ENCODE results near the gene ACP1. TPM values are rescaled to one million over a fixed set of nuclear protein-coding genes. Genes with fewer than 3 reads are reported as not detected.

The ACP1 gene
- total RNA-seq, 1 donor, result 71.7 TPM

DNA sequence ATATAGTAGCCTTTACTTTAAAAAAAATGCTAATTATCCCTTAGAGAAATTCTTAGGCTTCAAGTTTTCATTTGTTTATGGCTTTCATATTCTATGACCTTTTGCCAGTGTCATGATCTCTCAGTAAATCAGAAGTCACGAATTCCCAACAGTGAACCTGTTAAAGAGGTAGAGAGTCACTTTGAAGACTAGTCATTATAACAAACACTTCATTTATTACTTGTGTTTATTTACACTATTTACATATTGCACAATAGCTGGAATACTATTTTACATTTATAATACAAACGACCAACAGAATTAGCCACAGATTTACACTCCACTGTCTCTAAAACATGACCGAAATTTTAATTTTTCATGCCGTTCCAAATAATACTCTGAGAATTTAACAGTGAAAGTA, 14.6 kb downstream of the ACP1 start:
- H3K4me3 ChIP-seq (ENCODE audit: low read depth, low read length), result no peak overlapping the region
- TF ChIP-seq CTCF (IDR thresholded peaks at IDR 0.05; ENCODE audit: insufficient read depth, low read depth, low read length), result no peak
- no peak for DNase-seq (ENCODE audit: low read depth)

DNA sequence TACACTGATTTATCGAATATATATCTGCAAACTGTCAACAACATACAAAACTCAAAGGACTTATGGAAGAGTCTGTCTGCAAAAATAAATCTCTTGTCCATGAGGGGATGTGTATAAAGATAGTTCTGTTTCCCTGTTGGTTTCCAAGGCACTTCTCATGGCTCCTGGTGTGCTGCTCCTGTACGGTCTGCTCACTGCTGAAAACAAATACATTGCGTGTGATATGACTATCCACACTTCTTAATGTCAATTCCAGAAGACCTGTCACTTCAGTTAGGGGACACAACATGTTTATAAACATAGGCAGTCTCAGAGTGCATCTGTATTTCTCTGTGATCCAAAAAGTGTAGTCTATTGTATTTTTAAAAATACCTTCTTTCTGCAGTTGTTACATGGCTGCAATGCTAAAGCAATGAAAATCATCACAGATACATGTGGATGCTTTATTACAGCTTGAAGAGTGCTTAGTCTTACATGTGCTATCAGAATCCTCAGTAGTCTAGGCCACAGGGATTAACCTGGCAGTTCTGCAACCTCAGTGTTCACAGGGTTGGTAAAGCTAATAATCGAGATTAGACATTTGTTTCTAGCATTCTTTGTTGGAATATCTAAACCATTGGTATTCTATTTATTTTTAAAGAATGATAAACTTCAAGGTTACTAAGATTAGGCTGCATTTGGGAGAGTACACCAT, 15.4 kb downstream of the ACP1 start:
- H3K4me3 ChIP-seq (ENCODE audit: low read depth, low read length), result no peak overlapping the region
- no peak for TF ChIP-seq CTCF (IDR thresholded peaks at IDR 0.05; ENCODE audit: insufficient read depth, low read depth, low read length)
- no peak for DNase-seq (ENCODE audit: low read depth)

GRCh38 chr2:280650-281110, 15.9 kb downstream of the ACP1 start:
- H3K4me3 ChIP-seq (ENCODE audit: low read depth, low read length), result no peak overlapping the region
- no peak for TF ChIP-seq CTCF (IDR thresholded peaks at IDR 0.05; ENCODE audit: insufficient read depth, low read depth, low read length)
- DNase-seq (ENCODE audit: low read depth), result no peak

DNA sequence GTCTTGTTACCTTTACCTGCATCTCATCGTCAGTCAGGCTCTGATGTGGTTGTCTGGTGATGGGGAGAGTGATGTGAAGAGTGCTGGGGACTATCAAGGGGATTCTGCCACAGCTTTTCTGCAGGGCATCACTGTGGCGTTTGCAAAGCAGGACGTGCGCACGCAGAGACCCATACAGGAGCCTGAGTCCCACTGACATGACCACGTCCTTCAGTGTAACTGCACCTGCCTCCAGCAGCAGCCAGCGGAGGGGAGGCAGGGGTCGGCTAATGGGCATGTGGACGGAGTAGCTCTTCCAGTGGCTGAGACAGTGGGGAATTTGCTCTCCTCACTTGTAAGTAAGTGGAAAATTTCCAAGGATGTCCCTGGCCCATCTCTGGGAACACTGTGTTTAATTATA, 16.6 kb downstream of the ACP1 start:
- no peak overlapping the region for H3K4me3 ChIP-seq (ENCODE audit: low read depth, low read length)
- no peak for DNase-seq (ENCODE audit: low read depth)
- TF ChIP-seq CTCF (IDR thresholded peaks at IDR 0.05; ENCODE audit: insufficient read depth, low read depth, low read length), result no peak

DNA sequence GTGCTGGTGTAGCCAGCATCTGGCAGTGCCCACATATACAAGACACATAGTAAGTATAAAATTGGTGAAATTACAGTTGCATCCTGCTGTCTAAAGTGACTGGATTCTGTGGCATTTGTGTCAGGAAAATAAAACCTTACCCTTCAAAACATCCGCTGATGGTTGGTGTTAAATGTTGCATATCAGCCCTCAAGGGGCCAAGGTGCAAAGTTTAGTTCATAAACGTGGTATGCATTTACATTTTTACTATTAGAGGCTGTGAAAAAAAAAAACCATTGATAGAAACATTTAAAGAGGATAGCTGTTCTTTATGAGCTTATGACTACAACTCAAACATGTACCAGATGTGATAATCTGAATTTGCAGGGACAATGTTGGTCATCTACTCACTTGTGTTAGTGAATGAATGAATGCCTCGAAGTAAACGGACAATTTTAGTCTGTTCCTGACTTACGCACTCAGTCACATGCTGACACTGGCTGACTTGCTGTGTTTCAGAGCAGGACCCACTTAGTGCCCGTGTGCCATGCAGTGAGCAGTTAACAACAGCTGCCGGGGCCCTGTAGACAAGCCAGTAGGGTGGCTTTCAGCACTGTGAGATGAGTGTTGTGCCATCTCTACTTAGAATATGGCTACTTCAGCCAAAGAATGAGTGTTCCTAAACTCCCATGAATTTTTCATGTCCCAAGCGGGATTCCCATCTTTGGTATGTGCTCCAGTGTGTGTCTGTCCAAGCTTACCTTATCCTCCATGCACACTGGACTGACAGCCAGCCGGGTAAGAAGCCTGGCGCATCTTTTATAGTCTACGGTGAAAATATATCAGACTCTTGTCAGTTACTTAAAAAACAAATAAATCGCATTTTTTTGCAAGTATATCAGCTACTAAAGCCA, 17.9 kb downstream of the ACP1 start:
- TF ChIP-seq CTCF (IDR thresholded peaks at IDR 0.05; ENCODE audit: insufficient read depth, low read depth, low read length), result no peak
- DNase-seq (ENCODE audit: low read depth), result no peak
- no peak overlapping the region for H3K4me3 ChIP-seq (ENCODE audit: low read depth, low read length)

DNA sequence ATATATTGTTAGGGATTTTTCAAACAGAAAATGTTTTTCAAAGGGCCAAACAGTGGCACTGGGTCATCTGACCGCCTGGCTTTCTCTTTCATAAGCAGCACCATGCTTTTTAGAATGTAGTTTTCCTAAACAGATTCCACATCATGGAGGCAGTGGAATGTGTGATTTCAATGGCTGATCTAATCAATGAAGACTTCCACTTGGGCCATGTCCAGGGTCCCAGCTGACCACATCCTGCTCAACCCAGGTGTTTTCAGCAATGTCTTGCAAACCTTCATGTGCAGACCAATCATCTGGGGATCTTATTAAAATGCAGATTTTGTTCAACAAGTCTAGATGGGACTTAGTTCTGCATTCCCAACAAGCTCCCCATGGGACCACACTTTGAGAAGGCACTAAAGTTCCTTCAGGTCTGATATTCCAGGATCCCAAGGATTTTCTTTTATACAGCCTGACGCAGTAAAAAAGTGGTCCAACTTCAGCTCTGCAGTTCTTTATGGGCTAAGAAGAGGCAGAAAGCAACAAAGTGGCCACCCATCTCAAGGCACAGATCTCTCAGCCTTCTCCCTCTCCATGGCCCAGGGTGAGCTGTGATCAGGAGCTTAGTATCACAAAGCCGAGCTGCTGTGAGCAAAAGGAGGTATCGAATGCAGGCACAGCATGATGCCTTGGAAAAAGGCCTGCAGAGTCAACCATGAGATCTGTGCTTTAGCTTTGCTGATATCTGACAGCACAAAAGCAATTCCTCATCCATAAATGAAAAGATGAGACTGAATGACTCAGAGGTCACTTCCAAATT, 19.4 kb downstream of the ACP1 start:
- no peak for DNase-seq (ENCODE audit: low read depth)
- H3K4me3 ChIP-seq (ENCODE audit: low read depth, low read length), result no peak overlapping the region
- no peak for TF ChIP-seq CTCF (IDR thresholded peaks at IDR 0.05; ENCODE audit: insufficient read depth, low read depth, low read length)

All from fibroblast of villous mesenchyme (primary cell).